GM12878 (cell line): ENCODE data around the gene LRRC8B. TPM values are rescaled to one million over a fixed set of nuclear protein-coding genes. Genes with fewer than 3 reads are reported as not detected.

Source experiments
- ATAC-seq: fragments of 200-7000 bp; cut with Tn5 transposase; 3 replicates; pipeline ENCODE4 v1.9.1; 2020; ENCODE audit warnings: mild to moderate bottlenecking, moderate library complexity
- BruUV-seq: library from RNA; stranded (reverse); fragments of 400-500 nt; replicated peaks from 2 replicates; lab custom pipeline; 2021; lab: Mats Ljungman, UMichigan
- CTCF ChIA-PET: fragments of 300-600 bp; sonication (Branson Sonifier 250); formaldehyde crosslinking; extraction: SDS; loops from one replicate; lab custom pipeline; 2021; ENCODE audit warnings: inconsistent platforms; lab: Yijun Ruan, JAX
- POLR2A ChIA-PET: fragments of 350-600 bp; formaldehyde crosslinking; extraction: SDS; loops from one replicate; lab custom pipeline; 2021; ENCODE audit warnings: inconsistent platforms; lab: Charles Lee
- RAD21 ChIA-PET: fragments of 300-600 bp; sonication (Branson Sonifier 250); formaldehyde crosslinking; loops from one replicate; lab custom pipeline; 2023; ENCODE audit warnings: antibody characterized with exemption; ENCODE audit not compliant: unreplicated experiment; lab: Charles Lee
- SMC1A ChIA-PET: fragments of 300-600 bp; sonication (Branson Sonifier 250); formaldehyde crosslinking; loops from one replicate; lab custom pipeline; 2023; ENCODE audit not compliant: unreplicated experiment, uncharacterized antibody; lab: Charles Lee
- DNase-seq: peaks from one replicate; pipeline ENCODE4 v3.0.0-alpha.2; 2011; ENCODE audit warnings: low read depth, low spot score
- FAIRE-seq: peaks from 3 replicates; lab custom pipeline; 2011; peaks lifted over from hg19 to GRCh38; lab: Jason Lieb, UNC
- H2AFZ ChIP-seq: 2 replicates; pipeline ENCODE4 v1.6.0; 2011; ENCODE audit warnings: low read depth, low read length, control low read depth; ENCODE audit not compliant: control insufficient read depth
- H3K27ac ChIP-seq: 2 replicates; pipeline ENCODE4 v1.5.1; 2011; ENCODE audit warnings: control low read depth; ENCODE audit not compliant: control insufficient read depth, insufficient read depth
- H3K27me3 ChIP-seq, 2 experiments: replicated peaks in 1 of 2; 2 replicates each; pipeline versions ENCODE4 v1.6.0 to v1.6.1; 2011; ENCODE audit warnings: low read length in 1 of 2; ENCODE audit not compliant: control insufficient read depth in 2 of 2, insufficient read depth in 2 of 2
- H3K36me3 ChIP-seq, 2 experiments: 2 replicates each; pipeline ENCODE4 v1.5.1; 2011; ENCODE audit warnings: low read length in 1 of 2; ENCODE audit not compliant: control insufficient read depth in 2 of 2, insufficient read depth in 2 of 2
- H3K4me1 ChIP-seq: 2 replicates; pipeline ENCODE4 v1.6.1; 2011; ENCODE audit warnings: mild to moderate bottlenecking, low read length, moderate library complexity, mixed read lengths; ENCODE audit not compliant: control insufficient read depth, insufficient read depth
- H3K4me2 ChIP-seq: 2 replicates; pipeline ENCODE4 v1.6.0; 2011; ENCODE audit warnings: control low read depth; ENCODE audit not compliant: control insufficient read depth, insufficient read depth
- H3K4me3 ChIP-seq: fragments of 200-600 bp; sonication (generic); 2 replicates; pipeline ENCODE4 v1.5.1; 2016
- H3K79me2 ChIP-seq: 2 replicates; pipeline ENCODE4 v1.6.0; 2011; ENCODE audit warnings: low read length; ENCODE audit not compliant: control insufficient read depth, insufficient read depth
- H3K9ac ChIP-seq: 2 replicates; pipeline ENCODE4 v1.8.0; 2011; ENCODE audit warnings: low read length, control low read depth, mixed read lengths; ENCODE audit not compliant: control insufficient read depth, insufficient read depth
- H3K9me3 ChIP-seq: replicated peaks from 3 replicates; pipeline ENCODE4 v1.5.1; 2011; ENCODE audit warnings: mild to moderate bottlenecking, low read length; ENCODE audit not compliant: control insufficient read depth, insufficient read depth
- H4K20me1 ChIP-seq: 2 replicates; pipeline ENCODE4 v1.6.0; 2011; ENCODE audit not compliant: control insufficient read depth, insufficient read depth
- CHD2 ChIP-seq: IDR thresholded peaks from 2 replicates; pipeline ENCODE4 v1.6.1; 2011; ENCODE audit warnings: low read depth, low read length, improper control_type of control experiment, borderline replicate concordance
- CREB1 ChIP-seq: IDR thresholded peaks from 2 replicates; pipeline ENCODE4 v1.6.1; 2012; ENCODE audit warnings: low read depth, mild to moderate bottlenecking, inconsistent platforms
- HDAC2 ChIP-seq: fragments of 200-600 bp; sonication (generic); IDR thresholded peaks from 2 replicates; pipeline ENCODE4 v1.6.1; 2017
- IKZF2 ChIP-seq, 2 experiments: fragments of 450-650 bp; IDR thresholded peaks; 2 replicates each; pipeline ENCODE4 v1.6.1; 2017; ENCODE audit warnings: mild to moderate bottlenecking in 2 of 2, moderate library complexity in 2 of 2
- JUND ChIP-seq: IDR thresholded peaks from 2 replicates; pipeline ENCODE4 v1.6.1; 2012; ENCODE audit warnings: low read depth, mild to moderate bottlenecking, low read length, improper control_type of control experiment, moderate library complexity
- MTA2 ChIP-seq: fragments of 450-650 bp; IDR thresholded peaks from 2 replicates; pipeline ENCODE4 v1.6.1; 2016; ENCODE audit warnings: low read depth, mild to moderate bottlenecking, moderate library complexity
- NR2C2 ChIP-seq: IDR thresholded peaks from 2 replicates; pipeline ENCODE4 v1.6.1; 2011; ENCODE audit warnings: borderline replicate concordance, low read depth; ENCODE audit not compliant: control insufficient read depth, insufficient read length
- NR2F1 ChIP-seq: fragments of 450-650 bp; conservative IDR thresholded peaks from 2 replicates; pipeline ENCODE4 v1.6.1; 2017; ENCODE audit warnings: mild to moderate bottlenecking
- NRF1 ChIP-seq: conservative IDR thresholded peaks from 2 replicates; pipeline ENCODE4 v1.6.1; 2011; ENCODE audit warnings: mild to moderate bottlenecking, low read depth, low read length, improper control_type of control experiment
- PKNOX1 ChIP-seq: fragments of 450-650 bp; IDR thresholded peaks from 2 replicates; pipeline ENCODE4 v1.6.1; 2016; ENCODE audit warnings: mild to moderate bottlenecking
- PML ChIP-seq: IDR thresholded peaks from 2 replicates; pipeline ENCODE4 v1.6.1; 2012; ENCODE audit warnings: low read length, inconsistent platforms
- SREBF1 ChIP-seq: IDR thresholded peaks from 2 replicates; pipeline ENCODE4 v1.6.1; 2012; ENCODE audit warnings: mild to moderate bottlenecking, low read length
- ZNF217 ChIP-seq: fragments of 450-650 bp; IDR thresholded peaks from 2 replicates; pipeline ENCODE4 v1.6.1; 2017; ENCODE audit warnings: antibody characterized with exemption, mild to moderate bottlenecking
- ZSCAN29 ChIP-seq: fragments of 450-650 bp; IDR thresholded peaks from 2 replicates; pipeline ENCODE4 v1.6.1; 2017; ENCODE audit warnings: mild to moderate bottlenecking, moderate library complexity
- WGBS: methylation state at CpG from one replicate; pipeline ENCODE4 v1.1.6; 2016; ENCODE audit warnings: low lambda C conversion rate; ENCODE audit not compliant: insufficient replicate concordance, insufficient coverage; ENCODE audit errors: missing lambda C conversion rate; 5-methylcytosine and 5-hydroxymethylcytosine counted together
- in situ Hi-C: fragments of 300-500 bp; cut with MboI; formaldehyde crosslinking; loops from 9 replicates; pipeline ENCODE4 v1.14.3; 2018; ENCODE audit warnings: mixed read lengths
- intact Hi-C: fragments of 100-400 bp; cut with micrococcal nuclease; formaldehyde crosslinking; loops from one replicate; pipeline ENCODE4 v1.14.2; 2022; ENCODE audit not compliant: unreplicated experiment
- polyA plus RNA-seq, 11 experiments: library from polyadenylated mRNA; depleted of rRNA in 4 of 11; unstranded in 6 of 11; stranded (reverse) in 5 of 11; fragments of >200 nt; fragmentation: Nextera tagmentation in 4 of 11; fragmentation: Illumina TruSeq in 1 of 11; extraction: Ambion mirVana in 4 of 11; extraction: Trizol in 1 of 11; gene quantifications; 1 replicate in 1 of 11; 2 replicates in 10 of 11; pipeline versions ENCODE4 v1.2.1 to v1.2.3, GENCODE V29; 2011 to 2016; ENCODE audit warnings: inconsistent platforms in 2 of 11, missing spikeins in 2 of 11, low read depth in 1 of 11
- total RNA-seq, 4 experiments: library from RNA; depleted of rRNA in 3 of 4; stranded (reverse); fragments of >200 nt in 3 of 4; fragmentation: Illumina TruSeq in 1 of 4; extraction: Trizol in 1 of 4; gene quantifications; 2 replicates each; pipeline versions ENCODE4 v1.2.1 to v1.2.3, GENCODE V29; 2013 to 2021
- TF ChIP-seq, protein P1 (sequence below), 3 experiments: IDR thresholded peaks in 2 of 3; conservative IDR thresholded peaks in 1 of 3; 2 replicates each; pipeline ENCODE4 v1.5.1; 2011; ENCODE audit warnings: low read depth in 3 of 3, low read length in 3 of 3, mild to moderate bottlenecking in 3 of 3, control low read depth in 2 of 3, moderate library complexity in 2 of 3, inconsistent platforms in 1 of 3, mixed read lengths in 1 of 3; ENCODE audit not compliant: control insufficient read depth in 2 of 3, insufficient read depth in 1 of 3; ENCODE audit errors: extremely low read depth in 1 of 3
- TF ChIP-seq, protein P2 (sequence below): IDR thresholded peaks from 2 replicates; pipeline ENCODE4 v1.6.1; 2012; ENCODE audit warnings: low read depth, low read length, improper control_type of control experiment
- TF ChIP-seq, protein P3 (sequence below): IDR thresholded peaks from 2 replicates; pipeline ENCODE4 v1.6.1; 2011; ENCODE audit warnings: low read depth, mild to moderate bottlenecking, low read length, moderate library complexity, borderline replicate concordance; ENCODE audit errors: extremely low read depth

Gene LRRC8B
- total and polyA plus RNA-seq, 10 of the 15 experiments (the other 5 are each of a cell fraction or from before 2014, with no cell fraction given), result 1.3 to 9.2 (median 5.4) TPM

DNA sequence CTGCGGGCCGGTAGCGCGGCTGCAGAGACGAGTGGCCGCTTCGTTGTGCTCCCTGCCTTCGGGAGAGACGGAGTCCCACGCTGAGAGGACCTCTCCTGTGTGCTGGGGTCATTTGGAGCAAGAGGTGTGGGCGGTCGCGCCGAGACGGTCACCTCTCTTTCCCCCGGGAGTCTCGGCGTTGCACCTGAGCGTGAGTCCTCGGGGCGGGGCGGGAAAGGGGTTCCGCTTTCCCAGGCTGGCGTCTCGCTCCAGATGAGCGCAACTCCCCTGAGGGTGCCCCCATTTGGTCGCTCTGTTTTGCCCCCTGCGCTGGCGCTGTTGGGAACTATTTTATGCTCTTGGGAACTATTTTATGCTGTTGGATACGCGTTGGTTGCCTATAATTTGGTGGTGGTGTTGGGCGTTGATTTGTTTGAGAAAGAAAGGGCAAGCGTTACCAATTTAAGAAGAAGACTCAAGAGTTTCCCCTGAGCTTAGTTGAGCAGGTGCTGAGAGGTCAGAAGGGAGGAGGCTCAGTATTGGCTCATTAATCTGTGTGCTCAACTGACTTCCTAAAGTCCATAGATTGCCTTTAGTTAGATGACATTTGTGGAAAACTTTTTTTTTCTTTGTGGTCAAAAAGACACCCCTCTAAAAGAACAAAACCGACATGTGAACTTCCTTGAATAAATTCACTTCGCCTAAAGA lies 683 bp downstream of the LRRC8B start (continued):
- TF ChIP-seq, protein P1, sequence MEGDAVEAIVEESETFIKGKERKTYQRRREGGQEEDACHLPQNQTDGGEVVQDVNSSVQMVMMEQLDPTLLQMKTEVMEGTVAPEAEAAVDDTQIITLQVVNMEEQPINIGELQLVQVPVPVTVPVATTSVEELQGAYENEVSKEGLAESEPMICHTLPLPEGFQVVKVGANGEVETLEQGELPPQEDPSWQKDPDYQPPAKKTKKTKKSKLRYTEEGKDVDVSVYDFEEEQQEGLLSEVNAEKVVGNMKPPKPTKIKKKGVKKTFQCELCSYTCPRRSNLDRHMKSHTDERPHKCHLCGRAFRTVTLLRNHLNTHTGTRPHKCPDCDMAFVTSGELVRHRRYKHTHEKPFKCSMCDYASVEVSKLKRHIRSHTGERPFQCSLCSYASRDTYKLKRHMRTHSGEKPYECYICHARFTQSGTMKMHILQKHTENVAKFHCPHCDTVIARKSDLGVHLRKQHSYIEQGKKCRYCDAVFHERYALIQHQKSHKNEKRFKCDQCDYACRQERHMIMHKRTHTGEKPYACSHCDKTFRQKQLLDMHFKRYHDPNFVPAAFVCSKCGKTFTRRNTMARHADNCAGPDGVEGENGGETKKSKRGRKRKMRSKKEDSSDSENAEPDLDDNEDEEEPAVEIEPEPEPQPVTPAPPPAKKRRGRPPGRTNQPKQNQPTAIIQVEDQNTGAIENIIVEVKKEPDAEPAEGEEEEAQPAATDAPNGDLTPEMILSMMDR (IDR thresholded peaks at IDR 0.05 in 2 of 3, conservative IDR thresholded peaks at IDR 0.05 in 1 of 3; ENCODE audit: control insufficient read depth in 2 of 3, extremely low read depth in 1 of 3, insufficient read depth in 1 of 3, low read depth in 3 of 3, low read length in 3 of 3), result peak in 2 of 3 experiments; percentile 1 to 10; a peak in 1 of 6 replicates
- TF ChIP-seq SREBF1 (no peak), MTA2 (peak; percentile 60), IKZF2 (IDR thresholded peaks at IDR 0.05) (peak; percentile 75 to 79), PKNOX1 (no peak), NRF1 (0 out of 2 replicates have a peak, but pooled peaks have one; percentile 3), NR2F1 (peak; percentile 75; the same call in 1 of the 2 replicates)

- CTCF ChIA-PET, result interaction anchor here (0.9 kb wide), 1 partner anchor 75 kb away, joined by 3 read pairs; no protein-coding TSS in a partner anchor
- Histone ChIP-seq H3K4me2 (peak overlapping the region; percentile 41), H2AFZ (no peak overlapping the region), H3K79me2 (peaks cover 34% of the 10 kb centered on the region), H3K4me1 (peaks cover 12% of the 10 kb centered on the region; the same call in 1 of the 2 replicates), H4K20me1 (no peaks in the 10 kb centered on the region), H3K36me3 (no peaks in the 10 kb centered on the region; a peak in 1 of 4 replicates), H3K27ac (no peak overlapping the region), H3K9ac (no peak overlapping the region), H3K27me3 (no peaks in the 10 kb centered on the region), H3K4me3 (peak overlapping the region; percentile 47; the same call in 1 of the 2 replicates), H3K9me3 (no peaks in the 10 kb centered on the region; the same call in 1 of the 3 replicates)
- RAD21 ChIA-PET, result interaction anchor here (1.8 to 2.2 kb wide), 2 partner anchors 9 to 19 kb away, joined by 4 to 9 read pairs; no protein-coding TSS in a partner anchor
- POLR2A ChIA-PET, result interaction anchor here (1.1 kb wide), 1 partner anchor 73 kb away, joined by 3 read pairs; no protein-coding TSS in a partner anchor
- no TSS peak for BruUV-seq
- in situ Hi-C loops (no loop called here), intact Hi-C loops (no loop called here)
- no peak for DNase-seq
- SMC1A ChIA-PET, result interaction anchor here (0.7 to 3.1 kb wide), 7 partner anchors 10 to 318 kb away, joined by 3 to 20 read pairs (median 6); no protein-coding TSS in a partner anchor
- no peak for FAIRE-seq
- 94% methylated on average over 1 of the region's 1 CpG for WGBS
- ATAC-seq, result no peak
- TF ChIP-seq NR2C2 (no peak), ZNF217 (no peak), CHD2 (no peak), ZSCAN29 (no peak), PML (no peak), HDAC2 (no peak), CREB1 (no peak), JUND (no peak)
- TF ChIP-seq, protein P2, sequence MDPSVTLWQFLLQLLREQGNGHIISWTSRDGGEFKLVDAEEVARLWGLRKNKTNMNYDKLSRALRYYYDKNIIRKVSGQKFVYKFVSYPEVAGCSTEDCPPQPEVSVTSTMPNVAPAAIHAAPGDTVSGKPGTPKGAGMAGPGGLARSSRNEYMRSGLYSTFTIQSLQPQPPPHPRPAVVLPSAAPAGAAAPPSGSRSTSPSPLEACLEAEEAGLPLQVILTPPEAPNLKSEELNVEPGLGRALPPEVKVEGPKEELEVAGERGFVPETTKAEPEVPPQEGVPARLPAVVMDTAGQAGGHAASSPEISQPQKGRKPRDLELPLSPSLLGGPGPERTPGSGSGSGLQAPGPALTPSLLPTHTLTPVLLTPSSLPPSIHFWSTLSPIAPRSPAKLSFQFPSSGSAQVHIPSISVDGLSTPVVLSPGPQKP, result no peak
- TF ChIP-seq, protein P3, sequence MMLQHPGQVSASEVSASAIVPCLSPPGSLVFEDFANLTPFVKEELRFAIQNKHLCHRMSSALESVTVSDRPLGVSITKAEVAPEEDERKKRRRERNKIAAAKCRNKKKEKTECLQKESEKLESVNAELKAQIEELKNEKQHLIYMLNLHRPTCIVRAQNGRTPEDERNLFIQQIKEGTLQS, result no peak
Observed at GRCh38 chr1:89527256-89527655, 2.6 kb downstream of the LRRC8B start.
